Activated CD8-positive, alpha-beta memory T cell treated with anti-CD3 and anti-CD28 coated beads, Interleukin-2, amount 50 U/mL, for 1 hour (primary cell): ENCODE results near the gene HNRNPU.
A peak's percentile ranks its signal among the peaks of the same experiment; 100 is the strongest.
"Not testable (repeated sequence)": the region's sequence is repeated elsewhere in the genome, so short reads cannot be mapped to it uniquely, and the experiment has no call there.

Source experiments
- DNase-seq: peaks from one replicate; pipeline ENCODE4 v3.0.0-alpha.2; 2020; ENCODE audit errors: extremely low read depth

HNRNPU gene

DNA sequence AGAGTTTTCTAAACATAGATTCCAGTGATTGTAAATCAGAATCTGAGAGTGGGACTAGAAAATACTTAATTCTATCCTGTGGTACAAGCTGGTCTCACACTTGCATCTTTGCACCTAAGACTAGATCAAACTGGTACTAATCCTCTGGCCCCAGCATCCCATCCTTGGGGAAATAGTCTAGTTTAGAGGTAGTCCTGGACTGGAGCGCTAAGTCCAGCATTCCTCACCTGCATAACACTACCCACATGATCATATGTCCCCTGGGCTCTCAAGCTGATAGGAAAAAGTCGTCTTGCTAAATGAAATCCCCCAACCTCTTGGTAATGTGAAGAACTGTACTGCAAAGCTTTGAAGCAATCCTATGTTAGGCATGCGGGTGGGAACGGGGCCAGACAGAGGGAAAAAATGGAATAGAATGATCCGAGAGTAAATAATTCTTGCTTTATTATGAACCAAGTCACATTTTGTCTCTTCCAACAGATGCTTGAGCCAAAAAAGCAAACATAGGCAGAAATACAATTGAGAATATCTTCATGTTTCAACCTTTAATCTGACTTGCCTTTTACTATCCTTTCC, 24.0 kb downstream of the HNRNPU start:
- no peak for DNase-seq

DNA sequence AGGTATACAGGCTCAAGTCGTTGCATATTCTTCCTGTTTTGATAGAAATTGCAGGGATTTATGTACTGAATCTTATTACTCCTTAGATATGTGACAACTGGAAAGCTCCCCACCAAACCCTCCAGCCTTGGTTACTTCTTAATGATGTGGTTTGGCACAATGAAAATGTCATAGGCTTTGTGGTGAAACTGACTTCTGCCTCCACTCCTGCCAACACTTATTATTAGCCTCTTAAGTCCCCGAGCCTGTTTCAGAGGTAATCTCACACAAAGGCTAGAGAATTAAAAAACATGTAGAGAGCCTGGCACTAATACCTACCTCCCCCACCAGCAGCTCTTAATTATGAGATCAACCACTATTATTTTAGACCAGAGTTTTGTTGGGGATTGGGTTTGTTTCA, 24.7 kb downstream of the HNRNPU start:
- no peak for DNase-seq

DNA sequence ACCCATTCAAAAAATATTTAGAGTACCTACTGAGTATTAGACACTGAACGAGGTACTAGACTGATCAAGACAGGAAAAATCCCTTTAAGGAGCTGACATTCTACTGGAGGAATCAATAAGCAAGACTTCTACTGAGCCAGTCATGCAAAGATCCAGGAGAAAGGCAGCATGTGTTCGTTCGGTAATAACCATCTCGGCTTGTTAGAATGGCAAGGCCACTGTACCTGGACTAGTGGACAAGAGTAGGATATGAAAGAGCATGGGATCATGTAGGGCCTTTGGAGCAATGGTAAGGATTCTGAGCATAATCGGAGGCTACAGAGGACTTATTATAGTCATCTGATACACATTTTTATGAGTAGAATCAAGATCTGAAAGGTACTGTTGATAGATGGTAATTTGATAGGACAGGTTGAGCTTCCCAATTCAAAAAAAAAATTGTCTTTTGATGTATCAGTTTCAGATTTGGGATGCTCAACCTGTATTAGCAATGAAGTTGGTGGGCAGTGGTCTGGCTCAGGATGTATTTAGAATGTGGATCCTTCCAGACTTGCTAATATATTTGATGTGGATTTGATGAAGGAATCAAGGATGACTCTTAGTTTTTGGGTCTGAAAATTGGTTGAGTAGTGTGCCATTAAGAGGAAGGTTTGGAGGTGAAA, 26.6 kb downstream of the HNRNPU start:
- no peak for DNase-seq

DNA sequence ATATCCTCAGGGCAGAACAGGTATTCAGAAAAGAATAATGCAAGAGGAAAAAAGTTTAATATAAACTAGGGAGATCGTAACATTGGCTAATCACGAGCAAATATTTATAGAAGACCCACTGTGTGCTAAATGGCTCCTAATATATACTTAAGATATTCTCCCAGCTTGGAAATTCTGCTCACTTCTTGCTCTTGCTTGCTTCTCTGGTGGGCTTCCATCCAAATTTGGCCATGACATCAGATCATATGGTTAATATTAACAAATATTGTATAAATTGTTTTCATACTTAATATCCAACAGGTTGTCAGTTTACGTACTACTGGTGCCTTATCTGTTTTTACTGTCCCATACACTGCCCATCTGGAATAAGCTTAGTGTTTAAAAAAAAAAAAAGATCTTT, 27.8 kb downstream of the HNRNPU start:
- DNase-seq, result no peak

DNA sequence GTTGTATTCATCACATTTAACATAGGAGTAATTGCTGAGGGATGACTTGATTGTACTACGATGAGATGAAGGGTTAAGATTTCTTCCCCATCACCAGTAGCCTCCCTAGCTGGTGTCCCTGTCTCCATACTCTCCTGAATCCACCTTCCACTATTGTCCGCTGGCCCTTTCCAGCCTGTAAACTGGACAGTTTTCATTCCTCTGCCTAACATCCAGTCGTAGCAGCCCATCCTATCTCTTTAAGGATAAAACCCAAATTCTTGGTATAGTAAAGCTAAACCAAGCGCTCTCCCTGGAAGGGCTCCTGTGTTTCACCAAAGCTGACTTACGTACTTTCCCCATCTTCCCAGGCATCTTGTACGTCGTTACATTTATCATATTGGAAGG, 28.2 kb downstream of the HNRNPU start:
- DNase-seq, result no peak

DNA sequence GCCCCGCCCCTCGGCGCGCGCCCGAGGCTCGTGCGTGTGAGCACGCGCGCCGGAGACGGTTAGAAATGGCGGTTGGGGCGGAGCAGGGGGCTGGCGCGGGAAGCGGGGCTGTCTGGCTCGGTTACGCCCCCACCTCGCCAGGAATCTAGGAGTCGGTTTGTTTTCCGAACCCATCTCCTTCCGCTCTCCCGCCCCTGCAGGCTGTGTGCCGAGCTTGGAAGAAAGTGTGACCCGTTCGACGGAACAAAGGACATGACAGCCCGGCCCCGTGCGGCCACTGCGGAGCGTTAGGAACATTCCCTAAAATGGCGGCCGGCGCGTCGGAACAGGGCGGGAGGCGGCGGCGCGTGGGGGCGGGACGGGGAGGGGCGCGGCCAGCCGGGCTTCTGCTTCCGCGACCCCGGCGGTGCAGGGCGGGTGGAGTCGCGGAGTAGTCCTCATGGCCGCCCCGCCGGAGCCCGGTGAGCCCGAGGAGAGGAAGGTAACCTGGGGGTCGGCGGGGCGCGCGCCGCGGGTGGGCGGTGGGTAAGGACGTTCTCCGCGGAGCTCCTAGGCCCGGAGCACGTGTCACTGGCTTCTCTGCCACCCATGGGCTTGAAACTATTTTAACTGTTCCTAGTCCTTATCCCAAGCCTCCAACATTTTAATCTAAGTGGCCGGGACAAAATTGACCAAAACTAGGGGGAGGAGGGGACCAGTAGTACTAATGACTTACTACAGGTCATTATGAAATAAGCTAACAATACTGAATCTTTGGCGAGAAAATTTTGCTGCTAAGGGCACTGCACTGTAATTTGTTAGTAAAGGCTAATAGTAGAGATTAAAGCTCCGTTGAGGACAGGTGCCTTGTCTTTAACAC, 28.8 kb downstream of the HNRNPU start, which contains the start of gene COX20:
TSS of gene COX20 (plus strand) at position 383 of the 859 bp plus-strand sequence. CDS start at position 440, 57 bp downstream.
- DNase-seq, result peak; percentile 80

DNA sequence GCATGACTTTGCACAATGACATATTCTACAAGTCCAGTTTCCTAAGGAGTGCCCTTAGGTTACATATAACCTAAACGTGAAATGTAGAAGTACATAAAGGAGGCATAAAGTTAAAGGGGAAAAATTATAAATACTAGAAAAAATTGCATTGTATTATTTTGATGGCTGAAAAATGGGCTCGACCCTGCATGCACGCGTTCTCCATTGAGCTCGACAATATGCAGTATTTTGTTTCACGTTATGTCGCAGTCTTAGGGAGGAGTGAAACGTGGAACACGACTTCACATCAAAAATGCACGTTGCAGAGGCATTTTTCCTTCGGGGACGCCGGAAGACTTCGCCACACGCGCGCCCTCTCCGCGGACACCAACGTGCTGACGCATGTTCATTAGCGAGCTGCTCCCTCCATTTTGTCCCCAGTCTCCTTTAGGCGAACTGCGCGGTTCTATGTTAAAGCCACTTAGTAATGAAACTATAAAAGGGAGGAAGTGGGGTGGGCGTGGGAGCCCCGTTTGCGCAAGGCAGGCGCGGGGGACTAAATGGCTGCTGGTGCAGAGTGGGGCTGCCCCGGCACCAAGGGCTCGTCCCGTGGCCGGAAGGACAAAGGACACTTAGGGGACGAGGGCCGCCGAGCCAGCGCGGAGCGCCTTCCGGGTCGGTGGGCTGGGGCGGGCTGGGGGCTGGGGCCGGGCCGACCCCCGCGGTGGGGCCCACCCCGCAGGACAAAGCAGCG, 29.6 kb downstream of the HNRNPU start:
- DNase-seq, result peak; percentile 78

DNA sequence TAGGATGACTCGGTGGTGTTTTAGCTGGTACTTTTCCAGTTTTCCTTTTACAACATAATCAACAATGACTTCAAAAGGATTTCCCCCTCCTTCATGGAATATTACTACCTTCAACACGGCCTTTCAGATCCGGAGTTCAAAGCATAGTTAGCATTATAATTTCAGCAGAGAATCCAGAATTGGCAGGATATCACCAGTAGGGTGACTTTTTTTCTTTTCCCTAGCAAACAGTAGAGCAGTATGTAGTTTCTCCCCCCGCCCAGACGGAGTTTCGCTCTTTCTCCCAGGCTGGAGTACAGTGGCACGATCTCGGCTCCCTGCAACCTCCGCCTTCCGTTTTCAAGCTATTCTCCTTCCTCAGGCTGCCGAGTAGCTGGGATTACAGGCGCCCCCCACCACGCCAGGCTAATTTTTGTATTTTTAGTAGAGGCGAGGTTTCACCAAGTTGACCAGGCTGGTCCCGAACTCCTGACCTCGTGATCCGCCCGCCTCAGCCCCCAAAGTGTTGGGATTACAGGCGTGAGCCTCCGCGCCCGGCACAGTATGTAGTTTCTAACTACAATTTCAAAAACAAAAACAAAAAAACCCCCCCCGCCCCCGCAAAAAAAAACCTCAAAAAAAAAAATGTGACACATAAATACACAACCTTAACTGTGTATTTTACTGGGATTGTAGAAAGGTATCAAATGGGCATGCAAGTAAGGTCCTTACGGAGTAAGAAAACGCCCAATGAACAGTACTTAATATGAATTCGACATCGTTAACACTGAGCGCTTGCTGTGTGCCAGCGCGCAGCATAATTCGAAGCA, 30.4 kb downstream of the HNRNPU start:
- DNase-seq, result no peak

DNA sequence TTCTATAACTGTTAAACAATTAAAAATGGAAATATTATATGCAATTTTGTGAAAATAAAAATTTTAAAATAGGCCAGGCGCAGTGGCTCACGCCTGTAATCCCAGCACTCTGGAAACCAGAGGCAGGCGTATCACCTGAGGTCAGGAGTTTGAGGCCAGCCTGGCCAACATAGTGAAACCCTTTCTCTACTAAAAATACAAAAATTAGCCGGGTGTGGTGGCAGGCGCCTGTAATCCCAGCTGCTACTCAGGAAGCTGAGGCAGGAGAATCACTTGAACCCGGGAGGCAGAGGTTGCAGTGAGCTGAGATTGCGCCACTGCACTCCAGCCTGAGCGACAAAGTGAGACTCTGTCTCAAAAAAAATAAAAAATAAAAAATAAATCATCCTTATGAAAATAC, 31.1 kb downstream of the HNRNPU start:
- not testable (repeated sequence) for DNase-seq

DNA sequence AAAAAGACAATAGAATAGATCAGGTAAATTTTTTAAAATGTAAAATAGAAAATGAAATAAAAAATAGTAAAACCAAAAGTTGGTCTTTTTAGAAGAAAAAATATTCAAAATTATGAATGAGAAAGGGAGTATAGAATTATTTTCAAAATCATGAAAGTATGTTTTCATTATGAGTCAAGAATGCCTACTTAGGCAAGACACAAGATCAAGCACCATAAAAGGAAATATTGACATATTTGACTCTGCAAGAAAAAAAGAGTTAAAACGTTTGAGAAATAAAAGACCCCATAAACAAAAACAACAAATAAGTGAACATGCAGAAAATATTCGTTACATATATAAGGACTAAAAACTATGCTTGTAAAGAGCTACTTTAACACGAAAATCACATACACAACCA, 33.7 kb downstream of the HNRNPU start:
- no peak for DNase-seq

DNA sequence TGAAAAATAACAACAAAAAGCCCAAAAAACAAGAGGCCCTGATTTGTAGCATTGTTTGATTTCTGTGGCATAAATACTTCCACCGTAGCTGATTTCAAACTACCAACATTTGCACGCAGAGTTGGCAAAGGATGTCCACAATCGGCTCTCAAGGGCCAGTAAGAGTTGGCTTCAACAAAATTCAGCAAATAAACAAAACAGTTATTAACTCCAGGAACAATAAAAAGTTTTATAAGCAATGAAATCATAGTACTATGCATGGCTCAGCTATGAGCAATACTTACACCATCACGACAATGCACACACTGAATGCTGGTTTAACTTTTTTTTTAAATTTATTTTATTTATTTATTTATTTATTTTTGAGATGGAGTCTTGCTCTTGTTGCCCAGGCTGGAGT, 37.6 kb downstream of the HNRNPU start:
- DNase-seq, result no peak

DNA sequence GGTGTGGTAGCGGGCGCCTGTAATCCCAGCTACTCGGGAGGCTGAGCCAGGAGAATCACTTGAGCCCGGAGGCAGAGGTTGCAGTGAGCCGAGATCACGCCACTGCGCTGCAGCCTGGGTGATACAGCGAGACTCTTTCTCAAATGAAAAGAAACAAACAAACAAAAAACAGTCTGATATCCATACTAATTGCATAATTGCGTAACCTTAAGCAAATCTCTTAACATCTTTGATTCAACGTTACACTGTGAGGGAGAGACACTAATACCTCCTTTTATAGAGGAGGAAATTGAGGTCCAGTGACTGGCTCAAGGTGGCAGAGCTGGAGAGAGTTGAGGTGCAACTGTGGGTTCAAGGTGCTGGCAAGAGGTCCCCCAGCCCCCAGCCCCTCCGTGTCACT, 41.5 kb downstream of the HNRNPU start:
- DNase-seq, result no peak

DNA sequence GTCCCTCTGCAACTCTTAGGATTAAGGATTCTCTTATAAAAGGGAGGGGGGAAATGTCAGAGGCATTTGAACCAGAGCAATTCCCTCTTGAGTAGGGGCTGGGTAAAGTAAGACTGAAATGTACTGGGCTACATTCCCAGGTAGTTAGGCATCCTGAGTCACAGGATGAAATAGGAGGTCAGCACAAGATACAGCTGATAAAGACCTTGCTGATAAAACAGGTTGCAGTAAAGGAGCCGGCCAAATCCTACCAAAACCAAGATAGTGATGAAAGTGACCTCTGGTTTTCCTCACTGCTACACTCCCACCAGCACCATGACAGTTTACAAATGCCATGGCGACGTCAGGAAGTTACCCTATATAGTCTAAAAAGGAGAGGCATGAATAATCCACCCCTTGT, 43.2 kb downstream of the HNRNPU start:
- DNase-seq, result no peak

DNA sequence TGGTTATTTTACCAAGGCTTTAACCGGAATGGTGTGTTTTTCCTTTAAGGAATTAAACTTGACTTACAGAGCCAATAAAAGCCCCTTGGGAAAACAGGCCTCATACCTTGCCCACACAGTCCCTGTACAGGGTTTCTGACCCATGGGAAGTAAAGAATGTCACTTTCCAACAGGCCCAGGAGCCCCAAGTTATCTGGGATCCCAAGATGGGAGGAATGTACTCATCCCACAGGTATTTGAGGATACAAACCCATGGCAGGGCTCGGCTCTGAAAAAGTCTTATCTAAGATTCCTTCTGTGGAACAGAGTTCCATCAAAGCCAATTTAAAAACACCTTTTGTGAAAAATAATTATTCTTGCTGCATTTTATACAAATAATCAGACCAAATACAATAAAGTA, 44.2 kb downstream of the HNRNPU start:
- DNase-seq, result no peak

DNA sequence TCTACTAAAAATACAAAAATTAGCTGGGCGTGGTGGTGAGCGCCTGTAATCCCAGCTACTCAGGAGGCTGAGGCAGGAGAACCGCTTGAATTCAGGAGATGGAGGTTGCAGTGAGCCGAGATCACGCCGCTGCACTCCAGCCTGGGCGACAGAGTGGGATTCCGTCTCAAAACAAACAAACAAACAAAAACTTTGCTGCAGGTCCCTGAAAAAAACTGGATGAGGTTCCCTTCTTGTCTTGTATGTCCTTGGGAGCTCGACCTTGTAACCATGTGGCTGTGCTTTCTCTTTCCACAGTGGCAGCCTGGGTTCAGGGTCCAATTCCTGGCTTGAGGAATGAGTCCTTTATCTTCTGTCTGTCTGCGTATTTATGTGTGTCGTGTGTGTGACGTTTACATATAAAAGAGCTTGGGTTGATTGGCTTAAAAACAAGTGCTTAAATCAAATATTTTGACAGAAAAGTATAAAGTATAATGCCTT, 46.9 kb downstream of the HNRNPU start:
- DNase-seq, result no peak

DNA sequence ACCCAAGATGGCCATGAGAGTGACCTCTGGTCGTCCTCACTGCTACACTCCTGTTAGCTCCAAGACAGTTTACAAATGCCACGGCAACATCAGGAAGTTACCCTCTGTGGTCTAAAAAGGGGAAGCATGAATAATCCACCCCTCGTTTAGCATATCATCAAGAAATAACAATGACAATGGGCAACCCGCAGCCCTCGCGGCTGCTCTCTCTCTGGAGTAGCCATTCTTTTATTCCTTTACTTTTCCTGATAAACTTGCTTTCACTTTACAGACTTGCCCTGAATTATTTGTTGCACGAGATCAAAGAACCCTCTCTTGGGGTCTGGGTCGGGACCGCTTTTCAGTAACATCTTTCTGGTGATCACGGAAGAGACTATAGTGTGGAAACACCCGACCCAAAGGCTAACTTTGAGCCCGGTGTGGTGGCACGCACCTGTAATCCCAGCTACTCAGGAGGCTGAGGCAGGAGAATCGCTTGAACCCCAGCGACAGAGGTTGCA, 48.7 kb downstream of the HNRNPU start:
- DNase-seq, result no peak

DNA sequence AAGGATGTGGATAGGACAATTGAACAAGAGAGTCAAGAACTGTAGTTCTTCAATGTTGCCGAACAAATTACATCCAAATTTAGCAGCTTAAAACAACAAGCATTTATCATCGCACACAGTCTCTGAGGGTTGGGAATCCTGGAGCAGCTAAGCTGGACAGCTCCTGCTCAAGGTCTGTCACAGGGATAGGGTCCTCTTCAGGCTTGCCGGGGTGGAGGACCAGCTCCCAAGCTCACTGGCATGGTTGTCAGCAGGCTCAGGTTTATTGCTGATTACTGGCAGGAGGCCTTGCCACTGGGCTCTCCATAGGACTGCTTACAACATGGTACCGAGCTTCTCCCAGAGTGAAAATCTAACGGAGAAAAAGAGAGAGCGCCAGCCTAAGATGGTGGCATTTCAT, 51.0 kb downstream of the HNRNPU start:
- DNase-seq, result no peak

DNA sequence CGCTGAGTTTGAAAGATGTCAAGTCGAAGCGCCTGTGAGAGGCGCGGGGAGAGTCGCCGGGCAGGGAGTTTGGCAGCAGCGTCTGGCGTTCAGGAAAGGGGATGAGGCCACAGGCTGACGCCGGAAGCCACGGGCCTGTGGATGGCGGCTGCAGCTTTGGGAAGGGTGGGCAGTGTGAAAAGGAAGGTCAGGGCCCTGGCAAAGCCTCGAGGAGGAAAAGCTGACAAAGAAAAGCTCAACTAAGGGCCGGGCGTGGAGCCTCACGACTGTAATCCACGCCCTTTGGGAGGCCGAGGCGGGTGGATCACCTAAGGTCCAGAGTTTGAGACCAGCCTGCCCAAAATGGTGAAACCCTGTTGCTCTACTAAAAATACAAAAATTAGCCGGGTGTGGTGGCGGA, 54.1 kb downstream of the HNRNPU start:
- DNase-seq, result no peak

DNA sequence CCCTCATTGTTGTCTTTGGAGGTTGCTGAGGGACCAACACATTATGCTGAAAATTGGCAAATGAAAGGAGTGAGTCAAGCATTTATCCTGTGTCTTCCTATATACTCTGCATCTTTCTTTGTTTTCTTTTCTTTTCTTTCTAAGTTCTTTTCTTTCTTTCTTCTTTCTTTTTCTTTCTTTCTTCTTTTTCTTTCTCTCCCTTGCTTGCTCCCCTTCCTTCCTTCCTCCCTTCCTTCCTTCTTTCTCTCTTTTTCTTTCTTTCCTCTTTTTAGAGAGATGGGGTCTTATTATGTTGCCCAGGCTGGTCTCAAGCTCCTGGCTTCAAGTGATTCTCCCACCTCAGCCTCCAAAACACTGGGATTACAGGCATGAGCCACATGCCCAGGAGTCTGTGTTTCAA, 57.2 kb downstream of the HNRNPU start:
- DNase-seq, result no peak

DNA sequence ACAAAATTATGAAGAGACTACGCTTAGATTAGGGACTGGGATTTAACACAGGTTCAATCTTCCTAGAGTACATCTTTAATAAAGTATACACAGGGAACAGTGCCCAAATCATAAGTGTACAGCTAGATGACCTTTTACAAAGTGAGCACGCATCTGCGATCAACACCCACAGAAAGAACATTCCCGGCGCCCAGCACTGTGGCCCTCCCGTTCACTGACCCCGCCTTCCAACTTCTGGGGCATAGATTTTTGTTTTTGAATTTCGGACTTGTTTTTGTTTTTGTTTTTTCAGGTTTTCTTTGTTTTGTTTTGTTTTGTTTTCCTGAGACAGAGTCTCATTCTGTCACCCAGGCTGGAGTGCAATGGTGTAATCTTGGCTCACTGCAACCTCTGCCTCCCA, 59.5 kb downstream of the HNRNPU start:
- no peak for DNase-seq
